ENCODE data around the gene RWDD3. TPM values are rescaled to one million over a fixed set of nuclear protein-coding genes. Genes with fewer than 3 reads are reported as not detected.

Gene RWDD3
- total and polyA plus RNA-seq, 2 of the 13 experiments (the other 11 are each of a cell fraction or from before 2014, with no cell fraction given) = 18.3 to 21.2 TPM

- no peak for TF ChIP-seq ZFY (CRISPR knock-in tag; IDR thresholded peaks at IDR 0.05)
These were observed 682 bp upstream of the RWDD3 start (continued) for GRCh38 chr1:95233319-95233736.

GRCh38 chr1:95236784-95237575, 3.0 kb downstream of the RWDD3 start:
- ATAC-seq (no peak), DNase-seq (ENCODE audit: low spot score) (no peak), FAIRE-seq (no peak)
- in situ Hi-C loops (cut with HindIII; ENCODE audit: extremely low pct_ligation_motif_present, low pct_unique_long_range_greater_than_20kb) = loop anchor here (10.0 to 25.0 kb wide), 2 partner anchors 152 to 375 kb away; no protein-coding TSS in a partner anchor
- POLR2A ChIA-PET = interaction anchor here (1.3 kb wide), 1 partner anchor 168 kb away, joined by 3 read pairs; no protein-coding TSS in a partner anchor
- WGBS (ENCODE audit: low lambda C conversion rate) = 94% methylated on average over 2 of the region's 2 CpGs
- Histone ChIP-seq H3K4me2 (ENCODE audit: low read depth, low read length) (no peak overlapping the region), H3K9ac (ENCODE audit: insufficient read depth, low read depth, low read length) (no peak overlapping the region), H3K27ac (ENCODE audit: extremely low read length, insufficient read depth, low read length) (no peak overlapping the region), H3K27me3 (ENCODE audit: control insufficient read depth in 1 of 2, insufficient read depth in 2 of 2, low read length in 2 of 2) (no peaks in the 10 kb centered on the region; a peak in 1 of 5 replicates), H3K4me3 (replicated peaks in 1 of 3; ENCODE audit: insufficient read depth in 1 of 3, low read depth in 2 of 3, low read length in 3 of 3) (no peak overlapping the region), H3K9me3 (ENCODE audit: low read length) (peaks cover 17% of the 10 kb centered on the region), H2AFZ (ENCODE audit: low read length) (no peak overlapping the region), H3K4me1 (ENCODE audit: insufficient read depth, low read length) (peaks cover 40% of the 10 kb centered on the region), H3K79me2 (ENCODE audit: insufficient read depth, low read length) (peaks cover 40% of the 10 kb centered on the region), H3K36me3 (replicated peaks in 1 of 2; ENCODE audit: control insufficient read depth in 1 of 2, insufficient read depth in 2 of 2, low read length in 2 of 2) (peaks cover 4 to 21% of the 10 kb centered on the region in 2 experiments; a peak in 4 of 5 replicates), H4K20me1 (ENCODE audit: insufficient read depth, low read length) (no peaks in the 10 kb centered on the region; the same call in 1 of the 2 replicates)
- intact Hi-C loops (cut with micrococcal nuclease; ENCODE audit: unreplicated experiment) = no loop called here
- CTCF ChIA-PET (ENCODE audit: low intra/inter-chr PET ratio, low total read pairs) = no interaction called here
- TF ChIP-seq EED (CRISPR knock-in tag; IDR thresholded peaks at IDR 0.05) (no peak), SMC3 (IDR thresholded peaks at IDR 0.05; ENCODE audit: low read length) (no peak)
- BruUV-seq (replicated peaks) = no TSS peak

GRCh38 chr1:95237981-95238703, 4.1 kb downstream of the RWDD3 start:
- Histone ChIP-seq H3K27ac (ENCODE audit: extremely low read length, insufficient read depth, low read length) (no peak overlapping the region), H4K20me1 (ENCODE audit: insufficient read depth, low read length) (no peaks in the 10 kb centered on the region; the same call in 1 of the 2 replicates), H3K4me2 (ENCODE audit: low read depth, low read length) (no peak overlapping the region), H2AFZ (ENCODE audit: low read length) (no peak overlapping the region), H3K4me1 (ENCODE audit: insufficient read depth, low read length) (peaks cover 29% of the 10 kb centered on the region), H3K9me3 (ENCODE audit: low read length) (peaks cover 17% of the 10 kb centered on the region), H3K36me3 (replicated peaks in 1 of 2; ENCODE audit: control insufficient read depth in 1 of 2, insufficient read depth in 2 of 2, low read length in 2 of 2) (peaks cover 4 to 25% of the 10 kb centered on the region in 2 experiments; a peak in 4 of 5 replicates), H3K27me3 (ENCODE audit: control insufficient read depth in 1 of 2, insufficient read depth in 2 of 2, low read length in 2 of 2) (no peaks in the 10 kb centered on the region; a peak in 1 of 5 replicates), H3K4me3 (replicated peaks in 1 of 3; ENCODE audit: insufficient read depth in 1 of 3, low read depth in 2 of 3, low read length in 3 of 3) (no peak overlapping the region), H3K79me2 (ENCODE audit: insufficient read depth, low read length) (peaks cover 40% of the 10 kb centered on the region), H3K9ac (ENCODE audit: insufficient read depth, low read depth, low read length) (no peak overlapping the region)
- ChIA-PET CTCF (ENCODE audit: low intra/inter-chr PET ratio, low total read pairs) (no interaction called here), POLR2A (no interaction called here)
- in situ Hi-C loops (cut with HindIII; ENCODE audit: extremely low pct_ligation_motif_present, low pct_unique_long_range_greater_than_20kb) = loop anchor here (10.0 to 25.0 kb wide), 2 partner anchors 153 to 376 kb away; no protein-coding TSS in a partner anchor
- FAIRE-seq (no peak), ATAC-seq (no peak), DNase-seq (ENCODE audit: low spot score) (no peak)
- 80% methylated on average over 4 of the region's 4 CpGs for WGBS (ENCODE audit: low lambda C conversion rate)
- BruUV-seq (replicated peaks) = no TSS peak
- intact Hi-C loops (cut with micrococcal nuclease; ENCODE audit: unreplicated experiment) = no loop called here
- TF ChIP-seq PHF21A (CRISPR knock-in tag; IDR thresholded peaks at IDR 0.05) (no peak), RNF2 (conservative IDR thresholded peaks at IDR 0.05; ENCODE audit: low read depth) (no peak), SMC3 (IDR thresholded peaks at IDR 0.05; ENCODE audit: low read length) (no peak), RCOR2 (CRISPR knock-in tag; IDR thresholded peaks at IDR 0.05) (no peak), MEIS2 (CRISPR knock-in tag; IDR thresholded peaks at IDR 0.05) (no peak), NFE2L1 (CRISPR knock-in tag; IDR thresholded peaks at IDR 0.05; ENCODE audit: borderline replicate concordance) (no peak), ZNF263 (CRISPR knock-in tag; IDR thresholded peaks at IDR 0.05) (no peak), PBX2 (CRISPR knock-in tag; IDR thresholded peaks at IDR 0.05) (no peak), AKAP8 (CRISPR knock-in tag; IDR thresholded peaks at IDR 0.05) (no peak), ZSCAN12 (CRISPR knock-in tag; IDR thresholded peaks at IDR 0.05) (no peak)

Data from HepG2 (cell line).